Hepatocyte (in vitro differentiated cells): ENCODE measurements around the gene CC2D2A. TPM values are rescaled to one million over a fixed set of nuclear protein-coding genes. Genes with fewer than 3 reads are reported as not detected.

Experiments
- DNase-seq: peaks from one replicate; pipeline ENCODE4 v3.0.0-alpha.2; 2016; ENCODE audit warnings: low spot score
- H2AFZ ChIP-seq: fragments of 200-600 bp; sonication (generic); 2 replicates; pipeline ENCODE4 v1.6.0; 2016; ENCODE audit warnings: antibody characterized with exemption, mild to moderate bottlenecking
- H3K27ac ChIP-seq: fragments of 200-600 bp; sonication (generic); 2 replicates; pipeline ENCODE4 v1.5.1; 2016; ENCODE audit warnings: mild to moderate bottlenecking
- H3K27me3 ChIP-seq: fragments of 200-600 bp; sonication (generic); 2 replicates; pipeline ENCODE4 v1.6.1; 2016
- H3K36me3 ChIP-seq: fragments of 200-600 bp; sonication (generic); replicated peaks from 2 replicates; pipeline ENCODE4 v1.5.1; 2016; ENCODE audit warnings: low read depth; ENCODE audit not compliant: insufficient read depth
- H3K4me1 ChIP-seq: fragments of 200-600 bp; sonication (generic); 2 replicates; pipeline ENCODE4 v1.5.1; 2016; ENCODE audit warnings: mild to moderate bottlenecking, moderate library complexity; ENCODE audit not compliant: insufficient read depth
- H3K4me2 ChIP-seq: fragments of 200-600 bp; sonication (generic); 2 replicates; pipeline ENCODE4 v1.6.0; 2016
- H3K4me3 ChIP-seq: fragments of 200-600 bp; sonication (generic); 2 replicates; pipeline ENCODE4 v1.5.1; 2016; ENCODE audit warnings: mild to moderate bottlenecking
- H3K79me2 ChIP-seq: fragments of 200-600 bp; sonication (generic); 2 replicates; pipeline ENCODE4 v1.6.0; 2017; ENCODE audit warnings: mild to moderate bottlenecking
- H3K9me2 ChIP-seq: fragments of 200-600 bp; sonication (generic); replicated peaks from 2 replicates; pipeline ENCODE4 v1.6.0; 2017; ENCODE audit warnings: mild to moderate bottlenecking; ENCODE audit not compliant: insufficient read depth
- H3K9me3 ChIP-seq: fragments of 200-600 bp; sonication (generic); 2 replicates; pipeline ENCODE4 v1.5.1; 2016; ENCODE audit warnings: low read depth, mild to moderate bottlenecking
- H4K20me1 ChIP-seq: fragments of 200-600 bp; sonication (generic); 2 replicates; pipeline ENCODE4 v1.6.0; 2016; ENCODE audit warnings: mild to moderate bottlenecking; ENCODE audit not compliant: insufficient read depth, poor library complexity, severe bottlenecking
- EZH2 ChIP-seq: fragments of 200-600 bp; sonication (generic); IDR thresholded peaks from 2 replicates; pipeline ENCODE4 v1.6.1; 2016; ENCODE audit warnings: antibody characterized with exemption, mild to moderate bottlenecking, borderline replicate concordance
- EZH2phosphoT487 ChIP-seq: fragments of 200-600 bp; sonication (generic); IDR thresholded peaks from one replicate; pipeline ENCODE4 v1.6.1; 2018; ENCODE audit warnings: antibody characterized with exemption, mild to moderate bottlenecking, low read depth, moderate library complexity; ENCODE audit not compliant: unreplicated experiment, severe bottlenecking
- WGBS: methylation state at CpG from one replicate; pipeline ENCODE4 v1.1.6; 2016; ENCODE audit warnings: low lambda C conversion rate; ENCODE audit errors: missing lambda C conversion rate; 5-methylcytosine and 5-hydroxymethylcytosine counted together
- polyA plus RNA-seq: library from polyadenylated mRNA; unstranded; fragments of >200 nt; fragmentation: Nextera tagmentation; extraction: Ambion mirVana; gene quantifications from 2 replicates; pipeline ENCODE4 v1.2.1, GENCODE V29; 2016
- total RNA-seq: library from RNA; depleted of rRNA; stranded (reverse); fragments of >200 nt; gene quantifications from 2 replicates; pipeline ENCODE4 v1.2.3, GENCODE V29; 2014
- TF ChIP-seq, protein P1 (sequence below): fragments of 200-600 bp; sonication (generic); IDR thresholded peaks from 2 replicates; pipeline ENCODE4 v1.5.1; 2016; ENCODE audit warnings: antibody characterized with exemption, mild to moderate bottlenecking; ENCODE audit not compliant: poor library complexity

CC2D2A gene
- total and polyA plus RNA-seq, 2 experiments from 2014 or later, result 6.8 to 33.6 TPM

DNA sequence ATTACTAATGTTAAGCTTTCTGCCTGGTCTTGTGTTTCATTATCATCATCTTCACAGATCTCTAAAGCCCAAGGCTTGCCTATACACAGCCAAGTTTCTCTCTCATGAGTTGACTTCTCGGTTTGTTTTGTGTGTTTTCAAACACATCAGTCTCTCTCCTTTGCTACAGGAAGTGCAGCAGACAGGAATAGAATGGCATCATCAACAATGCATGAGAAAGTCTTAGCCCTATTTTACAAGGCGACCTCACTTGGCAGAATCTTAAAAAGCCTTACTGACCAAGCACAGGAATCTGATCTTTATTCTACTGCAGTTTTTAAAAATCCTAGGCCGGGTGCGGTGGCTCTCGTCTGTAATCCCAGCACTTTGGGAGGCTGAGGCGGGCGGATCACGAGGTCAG, 36.8 kb downstream of the CC2D2A start:
- TF ChIP-seq EZH2phosphoT487, result no peak
- Histone ChIP-seq H2AFZ (no peak overlapping the region), H3K36me3 (peaks cover 7% of the 10 kb centered on the region), H3K27ac (no peak overlapping the region), H3K4me2 (no peak overlapping the region), H3K4me3 (no peak overlapping the region), H4K20me1 (no peaks in the 10 kb centered on the region), H3K27me3 (no peaks in the 10 kb centered on the region), H3K9me2 (no peaks in the 10 kb centered on the region), H3K4me1 (no peaks in the 10 kb centered on the region), H3K79me2 (no peaks in the 10 kb centered on the region), H3K9me3 (no peaks in the 10 kb centered on the region)
- DNase-seq, result no peak
- 86% methylated on average over 8 of the region's 8 CpGs for WGBS

DNA sequence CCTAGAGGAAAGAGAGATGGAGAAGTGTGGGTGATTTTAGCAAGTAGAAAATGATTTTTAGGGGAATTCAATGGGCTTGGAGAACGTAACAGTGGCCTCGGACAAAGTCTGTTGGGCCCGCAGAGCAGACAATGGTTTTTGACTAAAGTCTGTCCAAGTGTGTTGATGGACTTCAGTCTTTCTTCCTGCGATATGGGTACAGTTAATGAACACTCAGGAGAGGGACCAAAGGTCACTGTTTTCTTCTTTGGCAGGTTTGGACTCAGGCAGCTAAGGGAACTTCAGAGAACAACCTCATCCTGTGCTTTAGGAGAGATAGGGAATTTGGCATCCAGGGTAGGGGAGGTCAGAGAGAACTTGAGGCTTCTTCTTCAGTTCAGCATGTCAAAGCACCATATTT, 38.0 kb downstream of the CC2D2A start:
- H2AFZ ChIP-seq, result no peak overlapping the region
- no peak overlapping the region for H3K27ac ChIP-seq
- DNase-seq, result no peak
- H3K4me3 ChIP-seq, result no peak overlapping the region
- TF ChIP-seq EZH2 (no peak), EZH2phosphoT487 (no peak)
- TF ChIP-seq, protein P1, sequence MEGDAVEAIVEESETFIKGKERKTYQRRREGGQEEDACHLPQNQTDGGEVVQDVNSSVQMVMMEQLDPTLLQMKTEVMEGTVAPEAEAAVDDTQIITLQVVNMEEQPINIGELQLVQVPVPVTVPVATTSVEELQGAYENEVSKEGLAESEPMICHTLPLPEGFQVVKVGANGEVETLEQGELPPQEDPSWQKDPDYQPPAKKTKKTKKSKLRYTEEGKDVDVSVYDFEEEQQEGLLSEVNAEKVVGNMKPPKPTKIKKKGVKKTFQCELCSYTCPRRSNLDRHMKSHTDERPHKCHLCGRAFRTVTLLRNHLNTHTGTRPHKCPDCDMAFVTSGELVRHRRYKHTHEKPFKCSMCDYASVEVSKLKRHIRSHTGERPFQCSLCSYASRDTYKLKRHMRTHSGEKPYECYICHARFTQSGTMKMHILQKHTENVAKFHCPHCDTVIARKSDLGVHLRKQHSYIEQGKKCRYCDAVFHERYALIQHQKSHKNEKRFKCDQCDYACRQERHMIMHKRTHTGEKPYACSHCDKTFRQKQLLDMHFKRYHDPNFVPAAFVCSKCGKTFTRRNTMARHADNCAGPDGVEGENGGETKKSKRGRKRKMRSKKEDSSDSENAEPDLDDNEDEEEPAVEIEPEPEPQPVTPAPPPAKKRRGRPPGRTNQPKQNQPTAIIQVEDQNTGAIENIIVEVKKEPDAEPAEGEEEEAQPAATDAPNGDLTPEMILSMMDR, result no peak
- H3K9me3 ChIP-seq, result no peaks in the 10 kb centered on the region
- peaks cover 7% of the 10 kb centered on the region for H3K36me3 ChIP-seq
- WGBS, result 96% methylated on average over 4 of the region's 4 CpGs
- no peaks in the 10 kb centered on the region for H3K9me2 ChIP-seq
- H3K4me1 ChIP-seq, result no peaks in the 10 kb centered on the region
- no peaks in the 10 kb centered on the region for H4K20me1 ChIP-seq
- H3K4me2 ChIP-seq, result no peak overlapping the region
- H3K27me3 ChIP-seq, result no peaks in the 10 kb centered on the region
- H3K79me2 ChIP-seq, result no peaks in the 10 kb centered on the region

DNA sequence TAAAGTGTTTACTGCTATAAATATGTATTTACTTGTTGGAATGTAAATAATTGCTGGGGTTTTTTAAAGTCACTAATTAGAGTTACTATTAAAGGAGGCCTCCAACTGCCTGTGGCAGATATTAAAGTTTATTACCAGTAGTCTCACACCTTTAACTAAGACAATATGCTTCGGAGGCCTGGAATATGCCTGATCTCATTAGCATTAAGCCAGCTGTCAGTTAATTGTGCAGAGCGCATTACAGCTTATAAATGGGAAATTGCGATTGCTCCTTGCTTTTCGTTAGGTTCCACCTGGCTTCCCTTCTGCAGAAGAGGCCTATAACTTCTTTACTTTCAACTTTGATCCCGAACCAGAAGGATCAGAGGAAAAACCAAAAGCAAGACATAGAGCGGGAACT, 41.3 kb downstream of the CC2D2A start:
- Histone ChIP-seq H3K4me3 (no peak overlapping the region), H3K79me2 (no peaks in the 10 kb centered on the region), H2AFZ (no peak overlapping the region), H3K27me3 (no peaks in the 10 kb centered on the region), H3K36me3 (peaks cover 7% of the 10 kb centered on the region), H3K4me2 (no peak overlapping the region), H4K20me1 (no peaks in the 10 kb centered on the region), H3K9me3 (no peaks in the 10 kb centered on the region), H3K27ac (no peak overlapping the region), H3K4me1 (no peaks in the 10 kb centered on the region), H3K9me2 (no peaks in the 10 kb centered on the region)
- TF ChIP-seq EZH2 (no peak), EZH2phosphoT487 (no peak)
- TF ChIP-seq, protein P1, result no peak
- DNase-seq, result no peak
- WGBS, result 86% methylated on average over 6 of the region's 6 CpGs

DNA sequence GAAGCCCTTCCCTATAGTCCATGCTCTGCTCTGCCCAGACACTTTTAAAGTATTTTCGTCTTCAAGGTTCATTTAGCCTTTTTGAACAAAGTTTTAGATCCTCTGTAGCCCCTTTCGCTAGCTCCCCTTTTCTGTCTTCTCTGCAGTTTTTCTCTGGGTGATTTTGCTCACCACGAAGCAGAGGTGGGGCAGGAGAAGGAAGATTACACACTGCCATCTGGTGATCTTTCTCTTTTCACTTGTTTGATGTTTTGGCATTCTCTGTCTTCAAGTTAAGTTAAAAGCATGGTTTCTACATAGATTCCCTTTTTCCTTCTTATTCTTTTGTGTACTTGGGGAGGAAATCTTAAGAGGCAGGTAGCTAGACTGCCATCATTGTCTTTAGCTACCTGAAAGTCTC, 43.9 kb downstream of the CC2D2A start:
- Histone ChIP-seq H3K27ac (no peak overlapping the region), H3K4me1 (no peaks in the 10 kb centered on the region), H3K4me2 (no peak overlapping the region), H2AFZ (no peak overlapping the region), H3K9me2 (no peaks in the 10 kb centered on the region), H3K9me3 (no peaks in the 10 kb centered on the region), H3K36me3 (peaks cover 7% of the 10 kb centered on the region), H3K27me3 (no peaks in the 10 kb centered on the region), H4K20me1 (no peaks in the 10 kb centered on the region), H3K79me2 (no peaks in the 10 kb centered on the region), H3K4me3 (no peak overlapping the region)
- DNase-seq, result no peak
- 70% methylated on average over 3 of the region's 3 CpGs for WGBS
- no peak for TF ChIP-seq EZH2
- TF ChIP-seq, protein P1, result peak; percentile 6
- TF ChIP-seq EZH2phosphoT487, result no peak
